GM18499 (cell line): Measurements from ENCODE around the gene ACTMAP.
"Not testable (repeated sequence)": the region's sequence is repeated elsewhere in the genome, so short reads cannot be mapped to it uniquely, and the experiment has no call there.

Source experiments
- ATAC-seq: cut with Tn5 transposase; IDR thresholded peaks from one replicate; pipeline ENCODE4 v1.9.1; 2021; ENCODE audit warnings: moderate number of reproducible peaks; ENCODE audit not compliant: insufficient read depth, unreplicated experiment

ACTMAP gene, protein sequence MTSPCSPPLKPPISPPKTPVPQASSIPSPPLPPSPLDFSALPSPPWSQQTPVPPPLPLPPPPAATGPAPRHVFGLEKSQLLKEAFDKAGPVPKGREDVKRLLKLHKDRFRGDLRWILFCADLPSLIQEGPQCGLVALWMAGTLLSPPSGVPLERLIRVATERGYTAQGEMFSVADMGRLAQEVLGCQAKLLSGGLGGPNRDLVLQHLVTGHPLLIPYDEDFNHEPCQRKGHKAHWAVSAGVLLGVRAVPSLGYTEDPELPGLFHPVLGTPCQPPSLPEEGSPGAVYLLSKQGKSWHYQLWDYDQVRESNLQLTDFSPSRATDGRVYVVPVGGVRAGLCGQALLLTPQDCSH

DNA sequence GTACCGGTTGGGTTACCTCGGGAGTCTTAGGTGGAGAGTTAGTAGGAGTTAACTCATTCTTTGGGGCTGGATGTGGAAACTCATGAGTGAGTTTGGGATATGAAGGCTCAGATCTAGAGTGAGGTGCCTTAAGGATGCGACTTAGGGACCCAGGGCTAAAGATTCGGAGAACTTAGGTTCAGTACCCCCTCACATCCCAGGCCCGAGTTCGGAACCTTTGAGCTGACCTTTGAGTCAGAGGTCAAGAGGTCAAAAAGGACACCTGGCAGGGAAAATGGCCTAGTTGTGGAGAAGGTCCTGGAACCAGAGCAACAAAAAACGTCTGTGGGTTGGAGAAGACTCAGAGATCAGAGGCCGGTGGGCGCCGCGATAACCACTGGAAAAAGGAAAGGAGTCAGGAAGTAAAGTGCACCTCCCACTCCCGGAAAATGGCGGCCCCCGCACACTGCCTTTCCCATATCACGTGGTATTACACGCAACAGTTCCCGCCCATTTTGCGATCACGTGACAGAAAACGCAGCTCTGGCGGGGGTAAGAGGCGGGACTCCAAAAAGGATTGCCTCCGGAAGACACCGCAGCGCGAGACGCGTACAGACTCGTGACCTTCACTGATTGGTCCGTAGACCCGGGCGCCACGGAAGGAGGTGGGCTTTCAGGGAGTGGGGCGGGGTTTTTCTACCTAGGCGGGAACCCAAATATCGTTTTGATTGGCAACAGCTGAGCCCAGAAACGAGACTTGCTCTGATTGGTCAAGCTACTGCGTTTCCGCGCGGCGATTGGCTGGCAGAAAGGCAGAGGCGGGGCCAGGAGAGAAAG, at the start of gene ACTMAP:
ACTMAP (minus strand) TSS at position 420 of the 816 bp plus-strand sequence. CDS start 674 bp downstream, outside the sequence.
- peak; percentile 78 for ATAC-seq

DNA sequence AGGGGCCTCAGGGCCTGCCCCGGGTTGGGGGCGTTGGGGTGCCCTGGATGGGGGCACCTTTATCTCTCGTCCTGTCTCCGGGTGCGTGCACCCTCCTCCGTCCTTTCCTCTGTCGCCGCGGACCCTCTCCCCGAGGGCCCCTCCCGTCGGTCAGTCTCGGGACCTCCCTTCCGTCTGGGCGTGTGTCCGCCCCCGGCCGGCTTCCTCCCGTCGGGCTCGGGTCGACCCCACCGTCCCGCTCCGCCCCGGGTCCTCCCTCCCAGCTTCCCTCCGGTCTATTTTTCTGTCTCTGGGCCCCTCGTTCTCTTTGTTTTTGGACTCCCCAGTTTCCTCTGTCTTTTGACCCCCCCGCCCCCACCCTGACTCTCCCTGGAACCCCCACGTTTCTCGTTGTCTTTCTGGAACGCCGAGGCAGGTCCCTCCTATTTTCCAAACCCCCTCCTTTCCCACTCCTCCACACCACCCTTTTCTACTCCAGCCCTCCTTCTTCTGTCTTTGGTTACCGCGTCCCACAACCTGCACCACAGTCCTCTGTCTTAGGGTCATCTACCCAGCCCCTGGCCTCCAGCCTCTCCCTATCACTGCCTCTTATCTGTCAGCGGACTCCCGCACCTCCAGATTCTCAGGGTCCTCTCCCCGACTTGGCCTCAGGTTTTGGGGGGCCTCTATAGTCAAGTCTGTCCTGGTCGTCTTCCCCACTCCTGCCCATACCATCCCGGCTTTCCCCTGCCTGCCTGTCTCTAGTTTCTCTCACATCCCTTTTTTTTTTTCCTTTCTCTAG, 49.5 kb upstream of the ACTMAP start:
- no peak for ATAC-seq

DNA sequence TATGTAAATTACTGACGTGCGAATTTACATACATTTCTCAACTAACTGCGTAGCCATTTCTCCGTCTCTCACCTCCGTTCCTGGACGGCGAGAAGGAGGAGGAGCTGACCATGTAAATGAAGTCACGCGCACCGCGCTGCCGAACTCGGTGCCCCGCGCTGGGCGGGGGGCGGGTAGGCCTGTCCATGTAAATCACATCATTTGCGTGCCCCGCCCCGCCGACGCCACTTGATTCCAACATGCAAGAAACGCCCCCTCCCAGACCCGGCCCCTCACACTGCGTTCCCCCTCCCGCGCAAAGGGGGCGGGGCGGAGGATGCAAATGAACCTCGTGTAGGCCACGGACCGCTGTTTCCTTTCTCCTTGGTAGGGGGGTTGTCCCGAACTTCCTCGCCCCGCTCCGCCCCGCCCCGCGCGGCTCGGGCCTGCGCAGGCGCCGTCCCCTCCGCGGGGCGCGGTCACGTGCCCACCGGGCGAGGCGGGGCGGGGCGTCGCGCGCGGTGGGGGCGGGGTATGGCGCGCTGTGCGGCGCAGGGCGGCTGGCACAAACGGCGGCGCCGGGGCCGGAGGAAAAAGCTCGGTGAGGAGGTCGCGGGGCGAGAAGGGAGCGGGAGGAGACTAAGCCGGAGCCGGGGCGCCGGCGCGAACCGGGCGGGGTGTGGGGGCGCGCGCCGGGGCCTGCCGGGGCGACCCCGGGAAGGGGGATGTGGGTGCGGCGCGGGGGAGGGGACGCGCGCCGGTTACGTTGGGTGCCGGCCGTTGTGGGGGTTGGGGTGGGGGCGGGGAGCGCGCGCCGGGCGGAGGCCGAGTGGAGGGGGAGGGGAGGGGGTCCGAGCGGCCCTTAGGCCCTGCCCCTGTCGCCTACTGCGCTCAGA, 48.6 kb upstream of the ACTMAP start, which contains the start of gene EGLN2:
EGLN2 (plus strand) TSS at position 509 of the 875 bp plus-strand sequence. CDS start 1,382 bp downstream, outside the sequence.
- ATAC-seq: peak; percentile 58

DNA sequence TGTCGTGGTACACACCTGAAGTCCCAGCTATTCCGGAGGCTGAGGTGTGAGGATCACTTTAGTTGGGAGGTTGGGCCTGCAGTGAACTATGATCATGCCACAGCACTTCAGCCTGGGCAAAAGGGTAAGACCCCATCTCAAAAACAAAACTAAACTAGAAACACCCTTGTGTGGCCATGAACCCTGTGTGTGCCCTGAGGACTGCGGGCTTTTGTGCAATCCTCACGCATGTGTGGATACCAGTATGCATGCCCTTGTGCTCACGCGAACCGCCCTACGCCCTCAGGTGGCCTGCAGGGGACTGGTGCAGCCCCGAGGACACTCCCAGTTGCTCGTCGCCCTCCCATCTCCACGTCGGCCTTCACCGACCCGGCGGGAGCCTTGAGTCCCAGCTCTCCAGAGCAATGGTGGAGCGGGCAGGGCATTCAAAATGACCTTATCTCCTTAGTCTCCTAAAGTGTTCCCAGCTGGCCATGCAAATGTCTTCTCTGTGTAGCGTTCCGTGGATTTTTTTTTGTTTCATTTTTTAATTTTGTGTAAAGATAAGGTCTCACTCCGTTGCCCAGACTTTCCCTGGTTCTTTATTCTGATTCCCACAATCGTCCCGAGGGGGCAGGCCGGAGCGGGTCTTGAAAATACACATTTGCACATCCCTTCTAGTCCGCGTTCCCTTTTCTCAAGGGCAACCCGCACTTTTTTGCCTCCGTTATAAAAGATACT, 47.8 kb upstream of the ACTMAP start:
- ATAC-seq: no peak

DNA sequence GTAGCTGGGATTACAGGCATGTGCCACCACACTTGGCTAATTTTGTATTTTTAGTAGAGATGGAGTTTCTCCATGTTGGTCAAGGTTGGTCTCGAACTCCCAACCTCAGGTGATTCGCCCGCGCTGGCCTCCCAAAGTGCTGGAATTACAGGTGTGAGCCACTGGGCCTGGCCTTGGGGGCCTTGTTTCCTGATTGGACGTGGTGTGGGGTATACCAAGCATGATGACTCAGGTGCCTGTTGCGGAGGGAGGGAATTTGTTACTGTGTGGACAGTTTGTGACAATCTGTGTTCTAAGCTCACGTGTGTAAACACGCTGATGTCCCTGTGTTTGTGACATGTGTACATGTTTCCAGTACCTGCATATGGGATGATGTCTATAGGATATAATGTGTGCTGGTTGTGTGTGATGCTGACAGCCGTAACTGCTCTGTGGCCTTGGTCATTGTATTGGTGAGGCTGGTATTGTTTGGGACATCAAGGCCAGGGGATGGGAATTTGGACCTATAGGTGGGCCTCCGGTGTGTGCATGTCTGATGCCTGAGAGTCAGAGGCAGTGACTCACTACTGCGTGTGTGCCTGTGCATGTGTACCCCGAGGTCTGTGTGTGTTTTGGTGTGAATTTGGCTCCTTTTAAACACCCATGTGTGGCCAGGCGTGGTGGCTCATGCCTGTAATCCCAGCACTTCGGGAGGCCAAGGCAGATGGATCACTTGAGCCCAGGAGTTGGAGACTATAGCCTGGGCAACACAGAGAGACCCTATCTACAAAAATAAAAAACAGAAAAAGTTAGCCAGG, 47.1 kb upstream of the ACTMAP start:
- no peak for ATAC-seq

DNA sequence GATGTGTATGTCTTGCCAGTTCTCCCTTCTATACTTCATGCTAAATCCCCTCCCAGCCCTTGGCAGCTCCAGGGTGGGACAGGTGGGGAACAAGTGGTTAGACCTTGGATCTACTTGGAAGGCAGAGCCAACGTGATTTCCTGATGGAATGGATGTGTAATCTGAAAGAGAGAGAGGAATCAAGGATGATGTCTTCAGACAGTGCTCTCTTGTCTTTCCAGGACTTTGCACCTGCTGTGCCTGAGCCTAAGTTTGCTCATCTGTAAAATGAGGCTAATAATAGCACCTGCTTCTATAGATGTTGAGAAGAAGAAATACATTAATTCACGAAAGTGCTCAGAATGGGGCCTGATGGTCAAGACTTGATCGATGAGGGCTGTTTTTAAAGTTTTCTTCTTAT, 41.7 kb upstream of the ACTMAP start:
- no peak for ATAC-seq

DNA sequence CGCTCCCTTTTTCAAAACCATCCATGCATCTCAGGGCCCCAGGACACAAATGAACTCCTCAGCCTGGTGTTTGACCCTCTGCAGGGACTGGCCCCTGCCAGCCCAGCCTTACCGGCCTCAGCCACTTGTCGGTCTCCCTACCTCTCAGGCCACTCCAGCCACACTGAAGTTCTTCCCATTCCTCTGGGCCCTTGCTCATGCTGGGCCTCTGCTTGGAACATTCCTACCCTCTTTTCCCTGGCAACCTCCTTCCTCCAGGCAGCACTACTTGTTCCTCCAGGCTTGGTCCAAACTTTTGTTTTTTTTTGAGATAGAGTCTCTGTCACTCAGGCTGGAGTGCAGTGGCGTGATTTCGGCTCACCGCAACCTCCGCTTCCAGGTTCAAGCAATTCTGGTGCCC, 41.1 kb upstream of the ACTMAP start:
- no peak for ATAC-seq

DNA sequence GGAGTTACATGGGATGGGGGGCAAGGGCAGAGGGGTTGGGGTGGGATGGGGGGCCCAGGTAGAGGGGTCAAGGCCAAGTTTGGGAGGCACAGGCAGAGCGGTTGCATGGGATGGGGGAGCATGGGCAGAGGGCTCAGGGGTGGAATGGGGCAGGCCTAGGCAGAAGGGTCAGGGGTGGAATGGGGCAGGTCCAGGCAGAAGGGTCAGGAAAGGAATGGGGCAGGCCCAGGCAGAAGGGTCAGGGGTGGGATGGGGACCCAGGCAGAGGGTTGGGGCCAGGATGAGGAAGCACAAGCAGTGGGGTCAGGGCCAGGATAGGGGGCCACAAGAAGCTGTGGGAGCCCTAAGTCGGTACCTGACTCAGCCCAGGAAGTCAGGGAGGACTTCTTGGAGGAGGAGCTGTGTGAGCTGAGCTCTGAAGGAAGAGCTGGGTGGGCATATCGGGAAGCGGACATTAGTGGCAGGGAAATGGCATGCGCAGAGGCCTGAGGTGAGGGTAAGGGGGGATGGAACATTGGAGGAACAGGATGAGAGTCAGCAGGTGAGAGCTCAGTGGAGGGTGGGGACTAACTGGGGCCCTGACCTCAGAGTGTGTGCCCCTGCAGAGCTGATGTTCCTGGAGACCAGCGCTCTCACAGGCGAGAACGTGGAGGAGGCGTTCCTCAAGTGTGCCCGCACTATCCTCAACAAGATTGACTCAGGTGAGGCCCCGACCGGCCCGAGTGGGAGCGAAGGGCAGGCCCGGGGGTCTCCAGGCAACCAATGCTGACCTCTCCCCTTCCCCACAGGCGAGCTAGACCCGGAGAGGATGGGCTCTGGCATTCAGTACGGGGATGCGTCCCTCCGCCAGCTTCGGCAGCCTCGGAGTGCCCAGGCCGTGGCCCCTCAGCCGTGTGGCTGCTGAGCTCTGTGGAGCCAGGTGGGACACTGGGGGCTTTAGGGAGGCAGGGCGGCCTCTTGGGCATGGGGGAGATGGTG, 36.1 kb upstream of the ACTMAP start:
- ATAC-seq: no peak

DNA sequence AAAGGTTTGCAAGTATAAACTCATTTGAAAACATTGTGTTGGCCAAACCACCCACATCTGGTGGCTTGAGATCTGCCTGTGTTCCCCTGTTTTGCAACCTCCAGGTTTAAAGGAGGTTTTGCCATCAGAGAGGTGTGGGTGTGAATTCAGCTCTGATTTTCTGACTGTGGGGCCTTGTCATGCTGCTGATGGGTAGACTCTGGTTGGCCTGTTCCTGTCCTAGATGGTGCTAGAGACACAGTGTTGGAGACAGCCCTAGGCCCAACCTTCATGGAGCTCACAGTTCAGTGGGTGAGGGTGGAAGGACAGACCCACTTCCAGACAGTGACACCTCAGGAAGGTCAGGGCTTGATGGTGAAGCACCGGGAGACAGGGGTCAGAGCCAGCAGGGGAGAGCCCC, 35.2 kb upstream of the ACTMAP start:
- ATAC-seq: no peak

DNA sequence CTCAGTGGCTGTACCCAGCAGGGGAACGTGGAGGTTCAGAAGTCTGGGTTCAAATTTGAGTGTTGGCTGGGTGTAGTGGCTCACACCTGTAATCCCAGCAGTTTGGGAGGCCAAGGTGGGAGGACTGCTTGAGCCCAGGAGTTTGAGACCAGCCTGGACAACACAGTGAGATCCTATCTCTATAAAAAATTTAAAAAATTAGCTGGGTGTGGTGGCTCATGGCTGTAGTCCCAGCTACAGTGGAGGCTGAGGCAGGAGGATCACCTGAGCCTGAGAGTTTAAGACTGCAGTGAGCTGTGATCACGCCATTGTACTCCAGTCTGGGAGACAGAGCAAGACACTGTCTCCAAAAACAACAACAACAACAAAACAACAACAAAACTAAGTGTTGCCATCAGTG, 33.9 kb upstream of the ACTMAP start:
- ATAC-seq: not testable (repeated sequence)

DNA sequence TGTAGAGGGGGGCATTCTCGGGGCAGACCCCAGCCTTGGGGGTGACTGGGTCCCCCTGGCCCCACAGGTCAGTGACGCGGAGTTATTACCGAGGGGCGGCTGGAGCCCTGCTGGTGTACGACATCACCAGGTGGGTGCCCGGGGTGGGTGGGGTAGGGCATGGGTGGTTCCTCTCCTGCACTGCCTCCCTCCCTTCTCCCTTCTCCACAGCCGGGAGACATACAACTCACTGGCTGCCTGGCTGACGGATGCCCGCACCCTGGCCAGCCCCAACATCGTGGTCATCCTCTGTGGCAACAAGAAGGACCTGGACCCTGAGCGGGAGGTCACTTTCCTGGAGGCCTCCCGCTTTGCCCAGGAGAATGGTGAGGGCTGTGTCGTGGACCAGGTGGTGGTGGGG, 33.4 kb upstream of the ACTMAP start:
- no peak for ATAC-seq

DNA sequence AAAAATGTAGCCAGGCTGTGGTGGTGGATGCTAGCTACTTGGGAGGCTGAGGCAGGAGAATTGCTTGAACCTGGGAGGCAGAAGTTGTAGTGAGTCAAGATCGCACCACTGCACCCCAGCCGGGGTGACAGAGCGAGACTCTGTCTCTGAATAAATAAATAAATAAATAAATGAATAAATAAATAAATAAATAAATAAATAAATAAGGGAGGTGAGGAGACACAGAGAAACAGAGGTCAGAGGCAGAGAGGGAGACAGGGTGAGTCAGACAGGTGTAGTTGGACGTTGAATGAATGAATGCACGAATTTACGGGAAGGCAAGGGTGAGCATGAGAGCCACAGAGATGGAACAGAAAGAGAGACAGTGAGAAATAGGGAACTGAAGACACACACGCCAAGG, 30.9 kb upstream of the ACTMAP start:
- ATAC-seq: no peak

DNA sequence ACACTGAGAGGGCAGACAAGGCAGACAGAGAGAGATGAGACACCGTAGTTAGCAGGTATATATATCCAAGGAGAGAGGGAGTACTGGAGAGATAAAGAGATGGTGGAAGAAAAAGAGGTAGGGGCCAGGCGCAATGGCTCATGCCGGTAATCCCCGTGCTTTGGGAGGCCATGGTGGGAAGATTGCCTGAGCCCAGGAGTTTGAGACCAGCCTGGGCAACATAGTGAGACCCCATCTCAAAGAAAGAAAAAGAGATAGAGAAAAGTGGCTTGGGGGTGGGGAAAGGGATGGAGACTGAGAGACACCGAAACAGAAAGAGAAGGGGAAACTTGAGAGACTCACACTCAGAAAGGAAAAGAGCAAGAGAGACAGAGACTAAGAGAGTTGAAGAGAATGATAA, 30.3 kb upstream of the ACTMAP start:
- ATAC-seq: no peak

DNA sequence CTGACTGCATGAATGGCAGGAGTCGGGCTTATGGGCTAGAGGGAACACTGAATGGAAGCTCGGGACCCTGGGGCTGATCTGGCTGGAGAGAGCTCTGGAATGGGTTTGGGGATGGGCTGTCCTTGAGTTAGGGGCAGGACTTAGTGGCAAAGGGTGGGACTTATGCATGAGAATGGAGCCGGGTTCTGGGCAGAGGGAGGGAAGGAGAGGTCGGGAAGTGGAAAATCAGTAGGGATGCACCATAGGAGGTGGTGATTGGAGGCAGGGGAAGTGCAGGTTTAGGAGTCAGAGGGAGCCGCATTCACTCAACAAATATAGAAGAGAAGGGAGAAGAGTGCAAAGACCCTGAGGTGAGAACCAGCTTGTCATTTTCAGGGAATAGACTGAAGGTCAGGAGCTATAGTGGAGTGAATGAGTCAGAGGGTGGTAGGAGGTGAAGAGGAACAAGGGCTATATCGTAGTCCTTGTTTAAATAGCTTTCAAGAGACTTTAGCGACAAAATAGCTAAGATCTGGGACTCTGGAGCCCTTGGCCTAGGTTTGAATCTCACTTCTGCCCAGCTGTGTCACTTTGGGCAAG, 28.5 kb upstream of the ACTMAP start:
- no peak for ATAC-seq

DNA sequence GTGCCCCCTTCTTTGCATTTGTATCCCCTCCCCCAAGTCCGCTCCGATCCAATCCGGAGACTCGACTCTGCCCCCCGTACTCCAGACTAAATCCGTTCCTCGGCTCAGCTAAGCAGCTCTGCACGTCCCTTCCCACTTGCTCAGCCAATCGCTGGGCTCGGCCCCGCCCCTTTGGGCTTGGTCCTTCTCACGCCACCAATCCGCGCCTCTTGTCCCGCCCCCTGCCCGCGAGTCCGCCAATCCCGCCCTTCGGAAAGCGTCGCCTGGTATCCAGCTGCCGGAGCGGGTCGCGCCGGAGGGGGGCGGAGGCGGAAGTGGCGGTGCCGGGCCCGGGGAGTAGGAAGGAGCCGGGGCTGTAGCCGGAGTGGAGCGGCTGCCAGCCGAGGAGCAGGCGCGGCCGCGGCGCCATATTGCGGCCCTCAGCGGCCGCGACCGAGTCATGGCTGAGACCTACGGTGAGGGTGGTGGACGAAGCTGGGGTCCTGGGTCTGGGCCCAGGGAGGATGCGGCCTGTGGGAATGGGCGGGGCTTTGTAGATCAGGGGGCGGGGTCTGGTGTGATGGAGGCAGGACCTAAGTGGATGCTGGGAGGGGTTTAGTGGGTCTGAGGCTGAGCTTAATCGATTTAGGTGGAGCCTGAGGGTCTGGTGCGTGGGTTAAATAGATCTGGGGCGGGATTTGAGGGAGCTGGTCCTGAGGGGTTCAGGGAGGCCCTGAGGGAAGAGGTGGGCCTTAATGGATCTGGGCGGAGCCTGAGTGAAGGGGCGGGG, 27.8 kb upstream of the ACTMAP start, which contains the start of gene RAB4B:
RAB4B (plus strand) TSS at position 311 of the 769 bp plus-strand sequence; CDS start at position 440, 129 bp downstream.
- ATAC-seq: peak; percentile 43

DNA sequence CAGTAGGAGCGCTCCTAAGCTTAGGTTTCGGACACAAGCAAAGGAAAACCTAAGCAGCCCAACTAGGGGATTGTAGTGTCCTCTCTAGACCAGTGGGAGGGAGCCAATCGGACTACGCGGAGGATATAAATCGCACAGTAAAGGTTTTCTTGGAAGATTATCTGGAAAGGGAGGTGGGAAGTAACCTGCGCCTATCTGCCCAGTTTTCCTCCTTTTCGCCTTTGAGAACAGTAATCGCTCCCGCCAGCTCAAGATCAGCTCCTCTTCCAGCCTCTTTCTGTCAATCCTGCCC, 27.3 kb upstream of the ACTMAP start:
- no peak for ATAC-seq
